ENCODE measurements around the gene IBA57. TPM values are rescaled to one million over a fixed set of nuclear protein-coding genes. Genes with fewer than 3 reads are reported as not detected.
"Not testable (repeated sequence)": the region's sequence is repeated elsewhere in the genome, so short reads cannot be mapped to it uniquely, and the experiment has no call there.

Gene IBA57
- total RNA-seq, 1 donor from 2014 or later, result 11.4 TPM

DNA sequence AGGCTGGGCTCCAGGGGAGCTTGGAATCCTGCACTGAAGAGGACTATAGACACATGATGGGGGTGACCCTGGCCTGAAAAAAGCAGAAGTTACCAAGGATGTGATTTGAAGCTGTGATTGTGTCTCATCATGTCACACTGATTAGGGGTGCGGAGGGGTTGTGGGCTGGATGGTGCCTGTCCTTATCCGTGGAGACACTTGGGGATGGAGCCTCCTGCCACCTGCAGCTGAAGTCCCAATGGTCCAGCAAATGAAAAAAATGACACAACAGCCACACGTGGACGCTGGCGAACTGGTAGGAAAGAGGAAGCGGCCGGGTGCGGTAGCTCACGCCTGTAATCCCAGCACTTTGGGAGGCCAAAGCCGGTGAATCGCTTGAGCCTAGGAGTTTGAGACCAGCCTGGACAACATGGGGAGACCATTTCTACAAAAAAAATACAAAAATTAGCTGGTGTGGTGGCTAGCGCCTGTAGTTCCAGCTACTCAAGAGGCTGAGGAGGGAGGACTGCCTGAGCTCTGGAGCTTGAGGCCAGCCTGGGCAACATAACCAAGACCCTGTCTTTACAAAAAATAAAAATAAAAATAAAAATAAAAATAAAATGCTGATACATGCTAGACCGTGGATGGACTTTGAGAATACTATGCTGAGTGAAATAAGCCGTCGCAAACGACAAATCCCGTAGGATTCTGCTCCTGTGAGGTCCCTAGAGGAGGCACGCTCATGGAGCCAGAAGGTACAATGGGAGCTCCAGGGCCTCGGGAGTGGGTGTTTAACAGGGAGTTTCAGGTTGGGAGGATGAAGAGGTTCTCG lies 838 bp upstream of the IBA57 start:
- Mint-ChIP-seq H3K27me3 (no peaks in the 10 kb centered on the region), H3K36me3 (ENCODE audit: low read depth) (no peaks in the 10 kb centered on the region), H3K27ac (peak overlapping the region; percentile 93), H3K4me1 (peaks cover 25% of the 10 kb centered on the region), H3K9me3 (no peaks in the 10 kb centered on the region), H3K4me3 (peak overlapping the region; percentile 91)
- DNase-seq, result no peak
- intact Hi-C loops (cut with micrococcal nuclease), result loop anchor here (1.0 to 10.0 kb wide), 5 partner anchors 10 to 400 kb away; no protein-coding TSS in a partner anchor

DNA sequence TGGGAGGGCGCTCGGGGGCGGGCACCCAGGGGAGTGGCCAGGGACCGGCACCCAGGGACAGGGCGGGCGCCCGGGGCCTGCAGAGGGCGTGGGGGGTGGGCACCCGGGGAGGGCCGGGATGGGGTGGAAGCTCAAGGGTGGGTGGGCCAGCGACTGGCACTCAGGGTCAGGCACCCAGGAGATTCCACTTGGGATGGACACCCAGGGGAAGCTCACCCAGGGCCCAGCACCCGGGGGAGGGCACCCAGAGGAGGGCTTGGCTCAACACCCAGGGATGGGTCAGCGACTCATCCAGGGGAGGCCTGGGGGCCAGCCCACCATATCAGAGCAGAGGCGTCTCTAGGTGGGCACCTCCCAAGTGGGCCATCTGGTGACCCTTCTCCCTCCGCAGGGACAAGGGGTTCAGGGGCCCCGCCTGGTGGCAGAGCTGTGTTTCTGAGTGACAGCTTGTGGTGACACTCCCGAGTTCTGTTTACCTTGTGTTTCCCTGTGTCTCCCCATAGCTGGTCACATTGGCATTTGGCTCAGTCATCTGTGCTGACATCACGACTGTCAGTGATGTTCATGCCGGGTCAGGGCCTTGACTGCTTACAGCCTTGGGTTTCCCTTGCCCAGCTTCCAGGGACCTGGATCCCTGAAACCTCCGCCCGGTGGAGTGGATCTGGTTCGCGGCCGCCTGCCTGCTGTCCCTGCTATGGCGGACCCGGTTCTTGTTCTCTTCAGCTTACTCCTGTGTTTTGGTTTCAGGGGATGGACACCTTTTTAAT lies 749 bp downstream of the IBA57 start:
- peak overlapping the region; percentile 96 for H3K27ac Mint-ChIP-seq
- H3K4me3 Mint-ChIP-seq, result peak overlapping the region; percentile 91
- intact Hi-C loops (cut with micrococcal nuclease), result loop anchor here (1.0 to 10.0 kb wide), 9 partner anchors 26 to 402 kb away; partner anchors contain the start of genes ARF1, GUK1, MRPL55 and RNF187
- DNase-seq, result peak; percentile 88
- peaks cover 25% of the 10 kb centered on the region for H3K4me1 Mint-ChIP-seq
- H3K27me3 Mint-ChIP-seq, result no peaks in the 10 kb centered on the region
- no peaks in the 10 kb centered on the region for H3K9me3 Mint-ChIP-seq
- no peaks in the 10 kb centered on the region for H3K36me3 Mint-ChIP-seq (ENCODE audit: low read depth)

DNA sequence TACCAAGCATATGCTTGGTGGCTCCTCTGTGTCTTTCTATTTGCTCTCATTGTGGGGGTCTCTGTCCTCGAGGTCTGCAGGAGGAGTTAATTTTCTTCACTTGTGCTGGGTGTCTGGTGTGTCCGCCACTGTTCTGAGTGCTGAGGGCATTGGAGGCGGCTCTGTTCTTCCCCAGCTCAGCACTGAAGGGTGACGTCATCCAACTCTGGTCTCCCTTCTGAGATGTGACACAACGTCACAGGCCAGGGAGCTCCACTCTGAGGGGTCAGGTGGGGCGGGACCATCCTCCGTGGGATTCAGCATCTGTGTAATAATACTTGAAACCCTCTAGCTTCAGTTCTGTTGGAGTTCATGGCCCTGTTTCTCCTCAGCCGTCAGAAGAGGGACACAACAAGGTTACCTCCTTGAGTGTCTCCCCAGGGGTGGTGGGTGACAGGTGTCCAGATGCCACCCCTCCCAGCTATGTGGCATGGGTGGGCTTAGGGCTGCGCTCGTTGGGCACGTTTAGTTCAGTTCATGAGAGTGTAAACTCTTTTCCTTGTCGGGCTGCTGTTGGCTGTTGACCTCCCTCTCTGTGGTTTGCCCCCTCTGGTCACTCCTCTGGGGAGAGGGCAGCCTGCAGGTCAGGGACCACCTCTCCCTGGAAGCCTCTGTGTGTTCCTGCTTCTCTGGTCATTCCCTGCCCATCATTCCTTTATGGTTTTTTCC lies 3.1 kb downstream of the IBA57 start:
- H3K4me1 Mint-ChIP-seq, result peaks cover 20% of the 10 kb centered on the region

DNA sequence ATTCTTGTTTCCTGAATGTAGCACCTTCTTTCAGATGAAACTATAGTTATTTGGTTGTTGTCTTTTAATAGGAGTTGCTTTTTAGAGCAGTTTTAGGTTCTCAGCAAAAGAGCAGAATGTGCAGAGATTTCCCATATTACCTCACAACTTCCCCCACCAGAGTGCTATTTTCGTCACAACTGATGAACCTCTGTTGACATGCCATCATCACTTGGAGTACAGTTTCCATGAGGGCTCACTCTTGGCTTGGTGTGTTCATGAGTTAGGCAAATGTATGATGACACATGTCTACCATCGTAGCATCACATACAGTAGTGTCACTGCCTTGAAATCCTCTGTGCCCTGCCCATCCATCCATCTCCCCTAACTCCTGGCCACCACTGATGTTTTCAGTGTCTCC lies 3.7 kb downstream of the IBA57 start:
- DNase-seq, result no peak
- H3K27me3 Mint-ChIP-seq, result no peaks in the 10 kb centered on the region
- no peak overlapping the region for H3K4me3 Mint-ChIP-seq
- no peaks in the 10 kb centered on the region for H3K9me3 Mint-ChIP-seq
- no peaks in the 10 kb centered on the region for H3K36me3 Mint-ChIP-seq (ENCODE audit: low read depth)
- peaks cover 18% of the 10 kb centered on the region for H3K4me1 Mint-ChIP-seq
- H3K27ac Mint-ChIP-seq, result no peak overlapping the region
- intact Hi-C loops (cut with micrococcal nuclease), result loop anchor here (10.0 kb wide), 2 partner anchors 105 to 405 kb away; no protein-coding TSS in a partner anchor

More for the DNA sequence above, 3.1 kb downstream of the IBA57 start:
- no peaks in the 10 kb centered on the region for H3K27me3 Mint-ChIP-seq
- H3K9me3 Mint-ChIP-seq, result no peaks in the 10 kb centered on the region
- DNase-seq, result peak; percentile 55
- no peaks in the 10 kb centered on the region for H3K36me3 Mint-ChIP-seq (ENCODE audit: low read depth)
- H3K4me3 Mint-ChIP-seq, result no peak overlapping the region
- no peak overlapping the region for H3K27ac Mint-ChIP-seq
- intact Hi-C loops (cut with micrococcal nuclease), result loop anchor here (10.0 kb wide), 2 partner anchors 106 to 404 kb away; no protein-coding TSS in a partner anchor

DNA sequence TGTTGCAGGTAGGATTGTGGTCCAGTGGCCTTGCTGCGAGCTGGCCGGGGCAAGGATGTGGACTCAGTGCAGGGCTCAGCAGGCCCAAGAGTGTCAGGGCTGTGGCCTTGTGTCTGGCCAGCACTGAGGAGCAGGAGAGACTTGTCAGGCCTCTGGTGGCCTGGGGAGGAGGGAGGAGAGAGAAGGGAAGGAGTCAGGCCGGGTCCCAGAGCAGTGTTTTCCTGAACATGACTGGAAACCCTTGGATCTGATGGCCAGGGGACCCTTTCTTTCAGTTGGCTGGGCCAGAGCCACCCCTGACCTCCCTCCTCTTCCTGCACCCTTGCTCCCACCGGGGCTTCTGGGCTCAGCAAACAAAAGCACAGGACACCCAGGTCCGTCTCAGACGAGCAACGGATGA lies 5.1 kb downstream of the IBA57 start:
- Mint-ChIP-seq H3K9me3 (no peaks in the 10 kb centered on the region), H3K4me3 (no peak overlapping the region), H3K4me1 (peaks cover 10% of the 10 kb centered on the region), H3K36me3 (ENCODE audit: low read depth) (no peaks in the 10 kb centered on the region), H3K27me3 (no peaks in the 10 kb centered on the region), H3K27ac (no peak overlapping the region)
- intact Hi-C loops (cut with micrococcal nuclease), result no loop called here
- no peak for DNase-seq

DNA sequence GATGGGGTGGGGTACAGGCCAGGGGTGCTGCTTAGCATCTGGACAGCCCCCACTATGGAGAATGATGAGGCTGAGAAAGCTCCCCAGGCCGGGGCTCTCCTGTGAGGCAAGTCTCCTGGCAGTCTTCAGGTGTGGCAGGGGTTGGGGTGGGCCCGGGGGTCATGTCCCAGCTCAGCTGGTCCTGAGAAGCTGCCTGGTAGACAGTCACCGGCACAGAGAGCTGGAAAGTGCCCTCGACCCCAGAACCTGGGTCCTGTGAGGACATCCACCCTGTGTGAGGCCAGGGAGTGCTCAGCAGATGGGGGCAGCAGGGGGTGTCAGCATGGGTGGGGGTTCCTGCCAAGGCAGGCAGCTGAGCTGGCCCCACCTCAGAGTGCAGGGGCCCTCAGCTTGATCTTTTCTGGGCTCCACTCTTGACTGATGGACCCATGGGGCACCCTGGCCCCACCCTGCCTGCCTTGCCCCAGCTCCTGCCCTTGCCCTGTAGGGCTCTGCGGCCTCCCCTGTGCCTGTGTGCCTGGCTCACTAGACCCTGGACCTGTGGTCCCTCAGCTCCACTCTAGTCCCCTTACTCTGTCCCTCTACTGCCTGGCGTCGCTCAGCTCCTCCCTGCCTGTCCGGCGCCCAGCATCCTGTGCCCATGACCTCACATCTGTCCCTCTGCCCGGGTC lies 5.8 kb downstream of the IBA57 start:
- intact Hi-C loops (cut with micrococcal nuclease), result no loop called here
- H3K27me3 Mint-ChIP-seq, result no peaks in the 10 kb centered on the region
- peak; percentile 53 for DNase-seq
- peaks cover 10% of the 10 kb centered on the region for H3K4me1 Mint-ChIP-seq
- H3K9me3 Mint-ChIP-seq, result no peaks in the 10 kb centered on the region
- no peaks in the 10 kb centered on the region for H3K36me3 Mint-ChIP-seq (ENCODE audit: low read depth)
- no peak overlapping the region for H3K4me3 Mint-ChIP-seq
- H3K27ac Mint-ChIP-seq, result no peak overlapping the region

DNA sequence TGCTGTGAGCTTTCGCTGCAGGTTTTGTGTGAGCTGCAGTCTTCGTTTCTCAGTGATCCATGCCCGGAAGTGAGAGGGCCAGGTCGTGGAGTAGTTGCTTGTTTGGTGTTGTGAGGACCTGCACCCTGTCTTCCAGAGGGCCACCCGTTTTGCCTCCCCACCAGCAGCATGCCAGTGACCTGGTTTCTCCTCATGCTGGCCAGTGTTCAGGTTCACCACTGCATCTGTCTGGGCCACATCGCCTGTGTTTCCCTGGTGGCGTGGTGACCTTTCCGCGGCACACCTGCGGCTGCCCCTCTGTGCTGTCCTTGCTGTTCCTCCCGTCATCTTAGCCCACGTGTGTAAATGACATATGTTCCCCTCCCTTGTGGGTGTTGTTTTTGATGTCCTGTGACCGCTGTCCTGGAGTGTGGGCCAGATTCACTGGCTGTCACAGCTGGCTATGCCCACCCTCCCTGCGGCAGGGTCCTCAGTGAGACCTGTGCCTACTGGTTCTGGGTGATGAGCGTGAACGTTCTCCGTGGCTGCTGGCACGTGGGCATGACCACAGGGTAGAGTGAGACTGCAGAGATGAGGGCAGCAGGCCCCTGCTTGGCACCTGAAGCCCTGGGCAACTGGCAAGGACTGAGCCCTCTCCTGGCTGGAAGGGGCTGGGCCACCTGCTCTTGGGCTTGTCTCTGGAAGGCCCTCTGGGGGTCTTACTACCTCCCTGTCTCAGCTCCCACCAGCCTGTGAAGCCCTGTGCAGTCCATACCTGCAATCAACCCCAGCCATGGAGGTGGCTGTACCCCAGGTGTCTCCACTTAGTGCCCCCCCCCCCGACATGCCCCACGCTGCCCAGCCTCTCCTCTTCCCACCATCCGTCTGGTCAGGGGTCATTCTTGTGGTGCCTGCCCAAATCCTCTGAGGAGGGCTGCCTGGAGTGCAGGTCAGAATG lies 7.3 kb downstream of the IBA57 start:
- Mint-ChIP-seq H3K27me3 (no peaks in the 10 kb centered on the region), H3K9me3 (no peaks in the 10 kb centered on the region), H3K27ac (no peak overlapping the region), H3K4me3 (no peak overlapping the region), H3K36me3 (ENCODE audit: low read depth) (no peaks in the 10 kb centered on the region), H3K4me1 (peaks cover under 1% of the 10 kb centered on the region)
- no peak for DNase-seq
- intact Hi-C loops (cut with micrococcal nuclease), result no loop called here

DNA sequence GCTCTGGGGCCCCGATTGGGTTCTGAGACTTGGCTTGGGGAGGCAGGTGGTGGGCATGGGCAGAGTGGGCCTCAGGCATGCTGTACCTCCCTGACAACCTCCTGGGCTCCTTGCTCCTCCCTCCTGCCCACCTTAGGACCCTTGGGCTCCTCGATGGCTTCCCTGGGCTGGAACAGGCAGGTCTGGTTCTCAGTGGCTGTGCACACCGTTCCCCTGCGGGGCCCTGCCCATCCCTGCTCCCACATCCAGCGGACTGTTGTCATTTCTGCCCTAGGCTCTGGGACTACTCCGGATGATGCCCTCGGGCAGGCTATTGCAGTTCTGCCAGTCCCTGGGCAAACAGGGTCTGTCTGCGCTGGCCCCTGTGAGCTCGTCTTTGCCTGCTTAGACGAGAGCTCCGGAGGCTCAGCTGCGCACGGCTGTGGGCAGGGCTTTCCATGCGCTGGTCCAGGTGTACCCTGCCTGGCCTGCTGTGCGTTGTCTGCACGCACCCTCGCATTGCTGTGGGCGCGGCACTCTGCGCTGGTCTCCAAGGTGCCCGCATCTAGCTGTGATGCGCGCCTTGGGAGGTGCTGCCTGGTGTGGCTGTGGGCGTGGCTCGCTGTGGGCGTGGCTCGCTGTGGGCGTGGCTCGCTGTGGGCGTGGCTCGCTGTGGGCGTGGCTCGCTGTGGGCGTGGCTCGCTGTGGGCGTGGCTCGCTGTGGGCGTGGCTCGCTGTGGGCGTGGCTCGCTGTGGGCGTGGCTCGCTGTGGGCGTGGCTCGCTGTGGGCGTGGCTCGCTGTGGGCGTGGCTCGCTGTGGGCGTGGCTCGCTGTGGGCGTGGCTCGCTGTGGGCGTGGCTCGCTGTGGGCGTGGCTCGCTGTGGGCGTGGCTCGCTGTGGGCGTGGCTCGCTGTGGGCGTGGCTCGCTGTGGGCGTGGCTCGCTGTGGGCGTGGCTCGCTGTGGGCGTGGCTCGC lies 8.2 kb downstream of the IBA57 start:
- not testable (repeated sequence) for H3K4me3 Mint-ChIP-seq; H3K4me1 Mint-ChIP-seq; H3K27me3 Mint-ChIP-seq; H3K36me3 Mint-ChIP-seq (ENCODE audit: low read depth); H3K9me3 Mint-ChIP-seq; H3K27ac Mint-ChIP-seq
- DNase-seq, result peak; percentile 73
- intact Hi-C loops (cut with micrococcal nuclease), result loop anchor here (1.0 to 2.0 kb wide), 2 partner anchors 9 to 39 kb away; partner anchors contain the start of gene IBA57

DNA sequence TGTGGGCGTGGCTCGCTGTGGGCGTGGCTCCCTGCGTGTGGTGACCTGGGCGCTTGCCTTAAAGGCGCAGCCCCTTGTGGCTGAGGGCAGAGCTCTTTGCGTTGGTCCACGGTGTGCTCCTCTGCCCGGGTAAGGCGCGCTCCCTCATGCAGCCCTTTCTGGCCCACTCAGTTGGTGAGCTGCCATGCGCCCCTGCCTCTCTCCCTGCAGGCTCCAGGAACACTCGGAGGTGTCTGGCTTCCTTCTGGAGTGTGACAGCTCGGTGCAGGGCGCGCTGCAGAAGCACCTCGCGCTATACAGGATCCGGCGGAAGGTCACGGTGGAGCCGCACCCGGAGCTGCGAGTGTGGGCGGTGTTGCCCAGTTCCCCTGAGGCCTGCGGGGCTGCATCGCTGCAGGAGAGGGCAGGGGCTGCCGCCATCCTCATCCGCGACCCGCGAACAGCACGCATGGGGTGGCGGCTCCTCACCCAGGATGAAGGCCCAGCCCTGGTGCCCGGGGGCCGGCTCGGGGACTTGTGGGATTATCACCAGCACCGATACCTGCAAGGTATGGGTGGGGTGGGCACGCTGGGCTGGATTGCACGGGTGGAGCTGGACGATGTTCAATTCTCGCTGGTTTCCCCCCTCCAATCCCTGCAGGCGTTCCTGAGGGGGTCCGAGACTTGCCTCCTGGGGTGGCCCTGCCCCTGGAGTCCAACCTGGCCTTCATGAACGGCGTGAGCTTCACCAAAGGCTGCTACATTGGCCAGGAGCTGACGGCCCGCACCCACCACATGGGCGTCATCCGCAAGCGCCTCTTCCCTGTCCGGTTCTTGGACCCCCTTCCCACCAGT lies 9.1 kb downstream of the IBA57 start:
- Mint-ChIP-seq H3K4me1 (no peaks in the 10 kb centered on the region), H3K27ac (no peak overlapping the region), H3K36me3 (ENCODE audit: low read depth) (no peaks in the 10 kb centered on the region), H3K27me3 (no peaks in the 10 kb centered on the region), H3K9me3 (no peaks in the 10 kb centered on the region), H3K4me3 (no peak overlapping the region)
- intact Hi-C loops (cut with micrococcal nuclease), result loop anchor here (1.0 to 2.0 kb wide), 2 partner anchors 9 to 38 kb away; partner anchors contain the start of gene IBA57
- peak; percentile 72 for DNase-seq

DNA sequence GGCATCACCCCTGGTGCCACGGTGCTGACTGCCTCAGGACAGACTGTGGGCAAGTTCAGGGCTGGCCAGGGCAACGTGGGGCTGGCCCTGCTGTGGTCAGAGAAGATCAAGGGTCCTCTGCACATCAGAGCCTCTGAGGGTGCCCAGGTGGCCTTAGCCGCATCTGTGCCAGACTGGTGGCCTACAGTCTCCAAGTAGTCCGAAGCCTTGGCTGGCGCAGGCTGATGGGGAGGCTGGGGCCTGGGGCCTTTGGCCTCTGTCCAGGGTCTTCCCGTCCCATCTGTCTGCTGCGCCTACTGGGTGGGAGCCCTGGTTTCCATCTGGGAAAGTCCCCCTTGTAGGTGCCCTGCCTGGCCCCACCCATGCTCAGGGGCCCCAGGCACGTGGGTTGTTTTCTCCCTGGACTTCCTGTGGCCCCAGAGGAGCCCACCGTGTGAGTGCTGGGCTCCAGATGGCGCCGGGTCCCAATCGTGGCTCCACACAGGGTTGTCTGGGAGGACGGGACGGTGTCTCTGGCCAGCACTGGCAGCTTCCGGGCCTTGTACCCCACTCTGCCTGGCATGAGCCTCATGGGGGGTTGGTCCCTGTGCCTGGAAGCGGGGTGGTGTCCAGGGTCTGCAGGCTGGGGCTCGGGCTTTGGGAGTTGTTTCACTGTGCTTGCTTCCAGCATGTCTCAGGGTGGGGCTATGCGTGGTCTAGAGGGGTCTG lies 9.9 kb downstream of the IBA57 start:
- no peaks in the 10 kb centered on the region for H3K9me3 Mint-ChIP-seq
- no peak overlapping the region for H3K27ac Mint-ChIP-seq
- no peaks in the 10 kb centered on the region for H3K36me3 Mint-ChIP-seq (ENCODE audit: low read depth)
- H3K27me3 Mint-ChIP-seq, result no peaks in the 10 kb centered on the region
- H3K4me1 Mint-ChIP-seq, result no peaks in the 10 kb centered on the region
- intact Hi-C loops (cut with micrococcal nuclease), result loop anchor here (2.0 kb wide), 1 partner anchor 37 kb away; no protein-coding TSS in a partner anchor
- H3K4me3 Mint-ChIP-seq, result no peak overlapping the region
- DNase-seq, result no peak
